Measurements from ENCODE around the gene BFSP2. TPM values are rescaled to one million over a fixed set of nuclear protein-coding genes. Genes with fewer than 3 reads are reported as not detected.
"Not testable (repeated sequence)": the region's sequence is repeated elsewhere in the genome, so short reads cannot be mapped to it uniquely, and the experiment has no call there.

Gene BFSP2
- total RNA-seq, 1 donor from 2014 or later: not detected

GRCh38 chr3:133512416-133513089, 112.7 kb downstream of the BFSP2 start:
- no peaks in the 10 kb centered on the region for H3K27me3 Mint-ChIP-seq (ENCODE audit: unreplicated experiment)
- no peaks in the 10 kb centered on the region for H3K36me3 Mint-ChIP-seq (ENCODE audit: low read depth, unreplicated experiment)
- H3K27ac Mint-ChIP-seq (ENCODE audit: unreplicated experiment): no peak overlapping the region
- TF ChIP-seq, protein P1, sequence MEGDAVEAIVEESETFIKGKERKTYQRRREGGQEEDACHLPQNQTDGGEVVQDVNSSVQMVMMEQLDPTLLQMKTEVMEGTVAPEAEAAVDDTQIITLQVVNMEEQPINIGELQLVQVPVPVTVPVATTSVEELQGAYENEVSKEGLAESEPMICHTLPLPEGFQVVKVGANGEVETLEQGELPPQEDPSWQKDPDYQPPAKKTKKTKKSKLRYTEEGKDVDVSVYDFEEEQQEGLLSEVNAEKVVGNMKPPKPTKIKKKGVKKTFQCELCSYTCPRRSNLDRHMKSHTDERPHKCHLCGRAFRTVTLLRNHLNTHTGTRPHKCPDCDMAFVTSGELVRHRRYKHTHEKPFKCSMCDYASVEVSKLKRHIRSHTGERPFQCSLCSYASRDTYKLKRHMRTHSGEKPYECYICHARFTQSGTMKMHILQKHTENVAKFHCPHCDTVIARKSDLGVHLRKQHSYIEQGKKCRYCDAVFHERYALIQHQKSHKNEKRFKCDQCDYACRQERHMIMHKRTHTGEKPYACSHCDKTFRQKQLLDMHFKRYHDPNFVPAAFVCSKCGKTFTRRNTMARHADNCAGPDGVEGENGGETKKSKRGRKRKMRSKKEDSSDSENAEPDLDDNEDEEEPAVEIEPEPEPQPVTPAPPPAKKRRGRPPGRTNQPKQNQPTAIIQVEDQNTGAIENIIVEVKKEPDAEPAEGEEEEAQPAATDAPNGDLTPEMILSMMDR (IDR thresholded peaks at IDR 0.05; ENCODE audit: unreplicated experiment): no peak
- H3K9me3 Mint-ChIP-seq (ENCODE audit: unreplicated experiment): no peaks in the 10 kb centered on the region
- DNase-seq (ENCODE audit: low spot score): no peak
- no peak overlapping the region for H3K4me3 Mint-ChIP-seq (ENCODE audit: unreplicated experiment)
- H3K4me1 Mint-ChIP-seq (ENCODE audit: unreplicated experiment): no peaks in the 10 kb centered on the region

- H3K4me1 Mint-ChIP-seq (ENCODE audit: unreplicated experiment): no peaks in the 10 kb centered on the region
- H3K4me3 Mint-ChIP-seq (ENCODE audit: unreplicated experiment): no peak overlapping the region
- no peaks in the 10 kb centered on the region for H3K36me3 Mint-ChIP-seq (ENCODE audit: low read depth, unreplicated experiment)
- no peak for DNase-seq (ENCODE audit: low spot score)
- no peaks in the 10 kb centered on the region for H3K27me3 Mint-ChIP-seq (ENCODE audit: unreplicated experiment)
- no peaks in the 10 kb centered on the region for H3K9me3 Mint-ChIP-seq (ENCODE audit: unreplicated experiment)
- TF ChIP-seq, protein P1 (IDR thresholded peaks at IDR 0.05; ENCODE audit: unreplicated experiment): no peak
- H3K27ac Mint-ChIP-seq (ENCODE audit: unreplicated experiment): no peak overlapping the region
Measured at GRCh38 chr3:133514418-133514817, 114.6 kb downstream of the BFSP2 start.

DNA sequence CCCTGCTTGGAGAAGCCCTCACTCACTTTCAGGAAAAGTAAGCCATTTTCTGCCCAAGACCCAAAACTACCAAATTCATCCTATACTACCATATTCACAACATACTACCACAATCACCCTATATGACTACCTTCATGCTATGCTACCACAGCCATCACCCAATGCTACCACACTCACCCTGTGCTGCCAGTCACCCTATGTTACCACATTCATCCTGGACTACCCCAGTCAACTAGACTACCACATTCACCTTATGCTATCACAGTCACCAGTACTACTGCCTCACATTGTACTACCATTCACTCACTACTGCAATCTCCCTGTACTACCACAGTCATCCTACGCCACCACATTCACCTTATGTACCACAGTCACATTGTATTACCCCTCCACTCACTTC, 115.3 kb downstream of the BFSP2 start:
- DNase-seq (ENCODE audit: low spot score): no peak
- no peaks in the 10 kb centered on the region for H3K27me3 Mint-ChIP-seq (ENCODE audit: unreplicated experiment)
- H3K9me3 Mint-ChIP-seq (ENCODE audit: unreplicated experiment): no peaks in the 10 kb centered on the region
- no peak overlapping the region for H3K27ac Mint-ChIP-seq (ENCODE audit: unreplicated experiment)
- no peak overlapping the region for H3K4me3 Mint-ChIP-seq (ENCODE audit: unreplicated experiment)
- TF ChIP-seq, protein P1 (IDR thresholded peaks at IDR 0.05; ENCODE audit: unreplicated experiment): no peak
- no peaks in the 10 kb centered on the region for H3K4me1 Mint-ChIP-seq (ENCODE audit: unreplicated experiment)
- no peaks in the 10 kb centered on the region for H3K36me3 Mint-ChIP-seq (ENCODE audit: low read depth, unreplicated experiment)

DNA sequence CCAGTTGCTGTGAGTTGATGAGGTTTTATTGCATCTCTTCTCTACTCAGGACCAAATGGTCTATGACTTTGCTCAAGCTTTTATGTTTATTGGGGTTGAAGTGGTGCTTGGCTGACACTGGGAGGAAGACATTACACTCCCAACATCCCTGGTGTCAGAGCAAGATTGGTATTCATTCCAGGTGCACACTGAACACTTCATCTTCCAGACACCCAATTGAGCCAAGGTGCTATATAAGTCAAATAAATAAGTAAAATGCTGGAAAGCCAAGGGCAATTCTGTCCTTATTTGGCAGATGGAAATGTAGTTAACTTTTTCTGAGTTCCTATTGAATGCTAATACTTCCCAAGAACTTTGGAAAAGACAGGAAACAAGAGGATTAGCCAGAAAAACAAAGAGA, 120.4 kb downstream of the BFSP2 start:
- no peaks in the 10 kb centered on the region for H3K9me3 Mint-ChIP-seq (ENCODE audit: unreplicated experiment)

DNA sequence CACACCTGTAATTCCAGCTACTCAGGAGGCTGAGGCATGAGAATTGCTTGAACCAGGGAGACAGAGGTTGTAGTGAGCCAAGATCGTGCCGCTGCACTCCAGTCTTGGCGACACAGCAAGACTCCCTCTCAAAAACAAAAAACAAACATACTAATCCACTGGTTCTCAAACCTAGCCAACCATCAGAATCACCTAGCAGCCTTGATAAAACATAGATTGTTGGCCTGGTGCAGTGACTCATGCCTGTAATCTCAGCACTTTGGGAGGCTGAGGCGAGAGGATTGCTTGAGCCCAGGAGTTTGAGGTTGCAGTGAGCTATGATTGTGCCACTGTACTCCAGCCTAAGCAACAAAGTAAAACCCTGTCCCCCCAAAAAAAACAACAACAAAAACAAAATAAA, 121.1 kb downstream of the BFSP2 start:
- H3K4me1 Mint-ChIP-seq (ENCODE audit: unreplicated experiment); DNase-seq (ENCODE audit: low spot score); H3K36me3 Mint-ChIP-seq (ENCODE audit: low read depth, unreplicated experiment); H3K27me3 Mint-ChIP-seq (ENCODE audit: unreplicated experiment); H3K27ac Mint-ChIP-seq (ENCODE audit: unreplicated experiment); H3K9me3 Mint-ChIP-seq (ENCODE audit: unreplicated experiment); H3K4me3 Mint-ChIP-seq (ENCODE audit: unreplicated experiment): not testable (repeated sequence)

More for the DNA sequence above, 120.4 kb downstream of the BFSP2 start:
- TF ChIP-seq, protein P1 (IDR thresholded peaks at IDR 0.05; ENCODE audit: unreplicated experiment): no peak
- Mint-ChIP-seq H3K4me1 (ENCODE audit: unreplicated experiment) (peaks cover 6% of the 10 kb centered on the region), H3K36me3 (ENCODE audit: low read depth, unreplicated experiment) (no peaks in the 10 kb centered on the region), H3K4me3 (ENCODE audit: unreplicated experiment) (no peak overlapping the region), H3K27ac (ENCODE audit: unreplicated experiment) (no peak overlapping the region), H3K27me3 (ENCODE audit: unreplicated experiment) (peaks cover 2% of the 10 kb centered on the region)
- no peak for DNase-seq (ENCODE audit: low spot score)
